HepG2 (cell line): ENCODE measurements around the gene EEF2. TPM values are rescaled to one million over a fixed set of nuclear protein-coding genes. Genes with fewer than 3 reads are reported as not detected.

ENCODE experiments used
- ATAD3A ChIP-seq: sonication (generic); formaldehyde crosslinking; IDR thresholded peaks from 2 replicates; pipeline ENCODE4 v1.4.0; 2020; ENCODE audit warnings: missing genetic modification reagents
- ERF ChIP-seq: IDR thresholded peaks from 2 replicates; pipeline ENCODE4 v1.6.1; 2018; ENCODE audit warnings: missing biosample characterization, missing genetic modification reagents
- ETS1 ChIP-seq: sonication (generic); formaldehyde crosslinking; IDR thresholded peaks from 2 replicates; pipeline ENCODE4 v1.4.0; 2020; ENCODE audit warnings: missing genetic modification reagents
- FOXM1 ChIP-seq: sonication (generic); formaldehyde crosslinking; IDR thresholded peaks from 2 replicates; pipeline ENCODE4 v1.5.0; 2020; ENCODE audit warnings: missing genetic modification reagents
- IKZF1 ChIP-seq: fragments of 450-650 bp; IDR thresholded peaks from 2 replicates; pipeline ENCODE4 v1.7.1; 2016
- IRX3 ChIP-seq: sonication (generic); formaldehyde crosslinking; IDR thresholded peaks from 2 replicates; pipeline ENCODE4 v1.8.1; 2023; ENCODE audit warnings: mild to moderate bottlenecking, low read depth, missing genetic modification reagents, borderline replicate concordance
- JUNB ChIP-seq: sonication (generic); formaldehyde crosslinking; IDR thresholded peaks from 2 replicates; pipeline ENCODE4 v1.8.0; 2022; ENCODE audit warnings: missing genetic modification reagents, mild to moderate bottlenecking, borderline replicate concordance
- NCOA1 ChIP-seq: sonication (generic); formaldehyde crosslinking; IDR thresholded peaks from 2 replicates; pipeline ENCODE4 v1.9.0; 2021; ENCODE audit warnings: missing genetic modification reagents
- PATZ1 ChIP-seq: sonication (generic); formaldehyde crosslinking; IDR thresholded peaks from 2 replicates; pipeline ENCODE4 v1.4.0; 2020; ENCODE audit warnings: missing genetic modification reagents
- PHF5A ChIP-seq: IDR thresholded peaks from one replicate; pipeline ENCODE4 v1.6.1; 2018; ENCODE audit warnings: low read depth, missing genetic modification reagents; ENCODE audit not compliant: unreplicated experiment
- RAD51 ChIP-seq: fragments of 450-650 bp; IDR thresholded peaks from 2 replicates; pipeline ENCODE4 v1.6.1; 2016; ENCODE audit warnings: borderline replicate concordance
- SOX6 ChIP-seq, 2 experiments: fragments of 450-650 bp in 1 of 2; sonication (generic) in 1 of 2; formaldehyde crosslinking in 1 of 2; IDR thresholded peaks; 2 replicates each; pipeline versions ENCODE4 v1.4.0 to v1.6.1; 2017 to 2020; ENCODE audit warnings: antibody characterized with exemption in 1 of 2, mild to moderate bottlenecking in 1 of 2, missing genetic modification reagents in 1 of 2
- SRSF9 ChIP-seq: fragments of 200-400 bp; formaldehyde crosslinking; IDR thresholded peaks from 2 replicates; pipeline ENCODE4 v1.6.1; 2018; ENCODE audit warnings: borderline replicate concordance, mild to moderate bottlenecking, low read depth, low read length; ENCODE audit not compliant: insufficient read depth, poor library complexity, severe bottlenecking
- TBX3 ChIP-seq: fragments of 450-650 bp; IDR thresholded peaks from 2 replicates; pipeline ENCODE4 v1.6.1; 2017; ENCODE audit warnings: antibody characterized with exemption, mild to moderate bottlenecking, inconsistent platforms, borderline replicate concordance
- ZC3H4 ChIP-seq: sonication (generic); formaldehyde crosslinking; IDR thresholded peaks from 2 replicates; pipeline ENCODE4 v1.4.0; 2020; ENCODE audit warnings: missing genetic modification reagents, borderline replicate concordance
- ZNF30 ChIP-seq: sonication (generic); formaldehyde crosslinking; IDR thresholded peaks from 2 replicates; pipeline ENCODE4 v1.5.0; 2020; ENCODE audit warnings: mild to moderate bottlenecking, missing genetic modification reagents
- ZNF503 ChIP-seq: sonication (generic); formaldehyde crosslinking; IDR thresholded peaks from 2 replicates; pipeline ENCODE4 v1.4.0; 2020; ENCODE audit warnings: missing genetic modification reagents
- ZNF839 ChIP-seq: sonication (generic); formaldehyde crosslinking; IDR thresholded peaks from 2 replicates; pipeline ENCODE4 v1.4.0; 2020; ENCODE audit warnings: missing genetic modification reagents, mild to moderate bottlenecking, borderline replicate concordance
- ZSCAN25 ChIP-seq: sonication (generic); formaldehyde crosslinking; IDR thresholded peaks from 2 replicates; pipeline ENCODE4 v1.8.0; 2022; ENCODE audit warnings: mild to moderate bottlenecking, missing genetic modification reagents
- polyA plus RNA-seq, 8 experiments: library from polyadenylated mRNA; depleted of rRNA in 3 of 8; stranded (reverse) in 7 of 8; unstranded in 1 of 8; fragments of >200 nt; fragmentation: Illumina TruSeq in 4 of 8; extraction: Trizol in 4 of 8; gene quantifications; 2 replicates each; pipeline versions ENCODE4 v1.2.1 to v1.2.3, GENCODE V29; 2011 to 2016; ENCODE audit warnings: low read depth in 4 of 8, missing spikeins in 1 of 8, mixed read lengths in 1 of 8; ENCODE audit not compliant: insufficient read depth in 1 of 8
- total RNA-seq, 5 experiments: library from RNA; depleted of rRNA; stranded (reverse); fragments of >200 nt; fragmentation: Illumina TruSeq; extraction: Trizol; gene quantifications; 2 replicates each; pipeline ENCODE4 v1.2.3, GENCODE V29; 2016; ENCODE audit warnings: low read depth in 1 of 5
- TF ChIP-seq, protein P1 (sequence below): IDR thresholded peaks from 2 replicates; pipeline ENCODE4 v1.6.1; 2016; ENCODE audit warnings: missing compliant biosample characterization, missing genetic modification reagents, borderline replicate concordance
- TF ChIP-seq, protein P2 (sequence below): sonication (generic); formaldehyde crosslinking; IDR thresholded peaks from 2 replicates; pipeline ENCODE4 v1.8.0; 2023; ENCODE audit warnings: mild to moderate bottlenecking, missing genetic modification reagents

EEF2 gene
- total and polyA plus RNA-seq, 2 of the 13 experiments (the other 11 are each of a cell fraction or from before 2014, with no cell fraction given), result 1,441 to 1,777 TPM

DNA sequence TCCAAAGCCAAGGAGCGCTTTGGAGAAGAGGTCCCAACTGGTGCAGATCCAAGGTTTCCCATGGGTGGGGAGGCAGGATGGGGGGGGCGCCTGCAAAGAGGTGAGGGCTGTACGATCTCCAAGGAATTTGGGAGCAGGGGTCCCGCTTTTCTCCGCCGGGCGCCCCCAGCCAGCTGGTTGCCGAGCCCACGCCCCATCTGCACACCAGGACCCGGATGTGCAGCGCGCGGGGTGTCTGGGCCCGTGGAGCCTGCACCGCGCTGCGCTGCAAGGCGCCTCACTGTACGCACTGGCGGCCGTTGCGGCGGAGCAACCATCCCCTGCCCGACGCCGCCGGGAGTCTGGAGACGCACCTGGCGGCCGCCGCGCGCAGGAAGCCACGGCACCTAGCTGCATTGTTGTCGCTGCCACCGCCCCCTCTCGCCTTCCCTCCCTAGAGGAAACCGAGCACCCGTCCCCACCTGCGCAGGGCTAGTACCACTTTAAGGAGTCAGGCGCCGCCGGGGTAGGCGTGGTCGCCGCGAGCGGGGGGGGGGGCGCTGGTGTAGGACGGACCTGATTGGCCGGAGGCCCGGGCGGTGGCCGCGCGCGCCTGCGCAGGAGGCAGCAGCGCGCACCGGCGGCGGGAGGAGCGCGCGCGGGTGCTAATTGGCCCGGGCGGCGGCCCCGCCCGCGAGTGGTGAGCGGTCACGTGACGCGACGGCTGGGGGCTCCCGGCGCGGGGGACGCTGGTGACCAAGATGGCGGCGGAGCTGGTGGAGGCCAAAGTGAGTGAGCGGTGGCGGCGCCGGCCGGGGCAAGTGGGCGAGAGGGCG lies 22.0 kb upstream of the EEF2 start, which contains the start of gene PIAS4 (continued):
- TF ChIP-seq PATZ1 (peak; percentile 89), ZNF503 (CRISPR knock-in tag) (no peak), ZNF30 (CRISPR knock-in tag) (no peak), IKZF1 (no peak), ZC3H4 (CRISPR knock-in tag) (no peak), RAD51 (peak; percentile 77), ERF (CRISPR knock-in tag) (peak; percentile 88), SRSF9 (no peak), ZNF839 (CRISPR knock-in tag) (no peak), NCOA1 (CRISPR knock-in tag) (no peak), ATAD3A (CRISPR knock-in tag) (no peak), PHF5A (CRISPR knock-in tag) (no peak), TBX3 (peak; percentile 48; the same call in 1 of the 2 replicates), ETS1 (CRISPR knock-in tag) (peak; percentile 46; the same call in 1 of the 2 replicates), JUNB (CRISPR knock-in tag) (no peak), ZSCAN25 (CRISPR knock-in tag) (no peak), SOX6 (IDR thresholded peaks at IDR 0.05) (no peak), SOX6 (CRISPR knock-in tag; IDR thresholded peaks at IDR 0.05) (peak; percentile 70), IRX3 (CRISPR knock-in tag) (no peak), FOXM1 (CRISPR knock-in tag) (no peak)
- TF ChIP-seq, protein P1, sequence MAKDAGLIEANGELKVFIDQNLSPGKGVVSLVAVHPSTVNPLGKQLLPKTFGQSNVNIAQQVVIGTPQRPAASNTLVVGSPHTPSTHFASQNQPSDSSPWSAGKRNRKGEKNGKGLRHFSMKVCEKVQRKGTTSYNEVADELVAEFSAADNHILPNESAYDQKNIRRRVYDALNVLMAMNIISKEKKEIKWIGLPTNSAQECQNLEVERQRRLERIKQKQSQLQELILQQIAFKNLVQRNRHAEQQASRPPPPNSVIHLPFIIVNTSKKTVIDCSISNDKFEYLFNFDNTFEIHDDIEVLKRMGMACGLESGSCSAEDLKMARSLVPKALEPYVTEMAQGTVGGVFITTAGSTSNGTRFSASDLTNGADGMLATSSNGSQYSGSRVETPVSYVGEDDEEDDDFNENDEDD (CRISPR knock-in tag), result peak; percentile 84; the same call in 1 of the 2 replicates
- TF ChIP-seq, protein P2, sequence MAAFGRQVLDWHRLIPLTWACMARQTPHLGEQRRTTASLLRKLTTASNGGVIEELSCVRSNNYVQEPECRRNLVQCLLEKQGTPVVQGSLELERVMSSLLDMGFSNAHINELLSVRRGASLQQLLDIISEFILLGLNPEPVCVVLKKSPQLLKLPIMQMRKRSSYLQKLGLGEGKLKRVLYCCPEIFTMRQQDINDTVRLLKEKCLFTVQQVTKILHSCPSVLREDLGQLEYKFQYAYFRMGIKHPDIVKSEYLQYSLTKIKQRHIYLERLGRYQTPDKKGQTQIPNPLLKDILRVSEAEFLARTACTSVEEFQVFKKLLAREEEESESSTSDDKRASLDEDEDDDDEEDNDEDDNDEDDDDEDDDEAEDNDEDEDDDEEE (CRISPR knock-in tag), result no peak; the same call in 1 of the 2 replicates
